ENCODE data around the gene VPS50. TPM values are rescaled to one million over a fixed set of nuclear protein-coding genes. Genes with fewer than 3 reads are reported as not detected.

Gene VPS50, protein sequence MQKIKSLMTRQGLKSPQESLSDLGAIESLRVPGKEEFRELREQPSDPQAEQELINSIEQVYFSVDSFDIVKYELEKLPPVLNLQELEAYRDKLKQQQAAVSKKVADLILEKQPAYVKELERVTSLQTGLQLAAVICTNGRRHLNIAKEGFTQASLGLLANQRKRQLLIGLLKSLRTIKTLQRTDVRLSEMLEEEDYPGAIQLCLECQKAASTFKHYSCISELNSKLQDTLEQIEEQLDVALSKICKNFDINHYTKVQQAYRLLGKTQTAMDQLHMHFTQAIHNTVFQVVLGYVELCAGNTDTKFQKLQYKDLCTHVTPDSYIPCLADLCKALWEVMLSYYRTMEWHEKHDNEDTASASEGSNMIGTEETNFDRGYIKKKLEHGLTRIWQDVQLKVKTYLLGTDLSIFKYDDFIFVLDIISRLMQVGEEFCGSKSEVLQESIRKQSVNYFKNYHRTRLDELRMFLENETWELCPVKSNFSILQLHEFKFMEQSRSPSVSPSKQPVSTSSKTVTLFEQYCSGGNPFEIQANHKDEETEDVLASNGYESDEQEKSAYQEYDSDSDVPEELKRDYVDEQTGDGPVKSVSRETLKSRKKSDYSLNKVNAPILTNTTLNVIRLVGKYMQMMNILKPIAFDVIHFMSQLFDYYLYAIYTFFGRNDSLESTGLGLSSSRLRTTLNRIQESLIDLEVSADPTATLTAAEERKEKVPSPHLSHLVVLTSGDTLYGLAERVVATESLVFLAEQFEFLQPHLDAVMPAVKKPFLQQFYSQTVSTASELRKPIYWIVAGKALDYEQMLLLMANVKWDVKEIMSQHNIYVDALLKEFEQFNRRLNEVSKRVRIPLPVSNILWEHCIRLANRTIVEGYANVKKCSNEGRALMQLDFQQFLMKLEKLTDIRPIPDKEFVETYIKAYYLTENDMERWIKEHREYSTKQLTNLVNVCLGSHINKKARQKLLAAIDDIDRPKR
- total RNA-seq, result 11.6 TPM

DNA sequence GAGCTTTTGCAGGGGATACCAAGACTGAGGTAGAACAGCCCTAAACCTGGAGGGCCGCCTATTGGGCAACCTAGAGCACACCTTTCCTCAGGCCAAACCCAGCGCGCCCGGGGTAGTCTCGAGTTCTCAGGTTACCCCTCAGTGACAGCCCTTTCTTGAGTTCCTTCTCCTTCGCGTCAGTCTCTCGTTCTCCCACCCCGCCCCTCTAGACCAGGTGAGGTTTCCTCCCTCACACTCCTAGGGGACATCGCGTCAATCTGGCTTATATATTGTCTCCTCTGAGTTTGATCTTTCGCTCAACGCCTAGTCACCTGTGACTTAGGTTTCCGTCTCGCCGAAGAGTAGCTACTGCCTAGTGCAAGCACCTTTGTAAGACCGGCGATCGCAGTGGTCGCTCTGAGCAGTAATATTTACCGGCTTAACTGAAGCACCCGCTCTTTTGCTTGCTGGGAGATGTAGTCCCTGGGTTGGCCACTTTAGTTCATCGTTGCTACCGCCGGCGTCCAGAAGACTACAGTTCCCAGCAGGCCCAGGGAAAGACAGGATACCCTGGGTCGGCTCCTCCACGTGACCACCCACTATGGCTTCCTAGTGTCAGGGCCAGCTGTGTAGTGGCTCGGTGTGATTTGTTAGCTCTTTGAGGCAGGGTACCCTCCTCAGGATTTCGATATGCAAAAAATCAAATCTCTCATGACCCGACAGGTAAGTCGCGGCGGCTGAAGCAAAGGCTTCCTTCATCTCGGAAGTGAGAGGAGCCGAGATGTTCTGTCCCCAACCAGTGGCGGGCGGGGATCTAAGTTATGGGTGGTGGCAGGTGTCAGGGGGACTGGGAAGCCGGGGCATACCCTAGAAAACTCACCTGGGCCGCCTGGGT, at the start of gene VPS50:
VPS50 (plus strand) TSS at position 568 of the 874 bp plus-strand sequence; CDS start at position 670, 102 bp downstream.
- DNase-seq (ENCODE audit: low spot score) (peak; percentile 97), ATAC-seq (peak; percentile 99)

DNA sequence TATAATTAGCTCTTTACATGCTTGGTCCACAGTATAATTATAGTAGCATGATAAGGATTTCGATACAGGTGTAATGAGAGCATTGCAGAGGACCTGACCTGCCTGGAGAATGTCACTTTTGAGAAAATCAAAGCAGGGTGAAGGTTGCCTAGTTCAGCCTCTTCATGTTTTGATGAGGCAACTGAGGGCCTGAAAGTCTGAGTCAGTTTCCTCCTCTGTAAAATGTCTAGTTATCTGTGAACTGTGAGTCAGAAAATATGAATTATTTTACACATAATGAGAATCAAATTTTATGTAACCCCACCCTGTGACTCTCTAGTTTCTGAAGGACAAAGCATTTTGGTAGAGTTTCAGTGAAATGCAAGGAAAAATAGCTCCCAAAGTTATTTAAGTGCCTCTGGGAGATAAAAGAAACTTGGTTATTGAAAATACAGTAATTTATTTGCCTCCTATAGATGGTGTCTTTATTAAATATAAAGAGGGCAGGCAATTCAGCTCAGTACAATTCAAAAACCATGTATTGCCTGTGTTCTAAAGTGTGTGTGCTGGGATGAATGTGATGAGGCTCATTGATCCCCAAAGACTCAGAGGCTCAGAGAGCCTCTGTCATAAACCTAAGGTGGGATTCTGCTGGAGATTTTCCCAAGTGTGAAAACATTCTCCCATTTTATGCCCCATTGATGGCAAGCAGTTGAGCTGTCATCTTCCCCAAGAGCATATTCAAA, 46.7 kb upstream of the VPS50 start:
- ATAC-seq, result no peak

DNA sequence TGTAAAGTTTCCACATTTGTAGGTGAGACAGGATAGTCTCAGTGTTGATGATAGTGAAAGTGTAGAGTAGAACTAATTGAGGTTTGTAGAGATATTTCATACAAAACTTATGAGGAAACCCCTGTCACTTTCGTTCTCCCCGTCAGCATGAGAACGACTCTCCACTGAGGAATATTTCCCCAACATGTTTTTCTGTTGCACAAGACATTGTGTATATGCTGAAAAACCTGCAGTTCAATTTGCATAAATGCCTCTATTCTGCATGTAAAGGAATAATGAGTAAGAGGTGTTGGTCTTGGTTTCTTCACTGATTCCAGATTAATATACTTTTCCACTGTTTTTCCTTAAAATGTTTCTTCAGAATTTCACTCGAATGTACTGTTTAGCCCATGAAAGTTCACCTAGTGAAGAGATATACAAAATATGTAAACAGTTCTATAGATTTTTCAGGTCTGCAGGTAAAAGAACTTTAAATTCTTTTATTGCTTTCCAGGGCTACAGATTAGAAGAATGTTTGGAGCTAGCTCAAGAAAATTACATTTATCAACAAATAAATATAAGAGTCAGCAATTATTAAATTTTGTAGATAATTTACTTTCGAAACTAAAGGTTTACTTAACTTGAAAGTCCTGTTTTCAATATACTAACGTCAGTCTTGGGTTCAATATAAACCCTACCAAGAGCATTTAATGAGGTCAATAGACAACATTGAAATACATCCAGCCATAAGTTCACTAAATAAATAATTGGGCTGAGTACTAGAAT, 43.1 kb upstream of the VPS50 start:
- ATAC-seq (no peak), DNase-seq (ENCODE audit: low spot score) (no peak)

More for the DNA sequence above, 46.7 kb upstream of the VPS50 start:
- DNase-seq (ENCODE audit: low spot score), result no peak

DNA sequence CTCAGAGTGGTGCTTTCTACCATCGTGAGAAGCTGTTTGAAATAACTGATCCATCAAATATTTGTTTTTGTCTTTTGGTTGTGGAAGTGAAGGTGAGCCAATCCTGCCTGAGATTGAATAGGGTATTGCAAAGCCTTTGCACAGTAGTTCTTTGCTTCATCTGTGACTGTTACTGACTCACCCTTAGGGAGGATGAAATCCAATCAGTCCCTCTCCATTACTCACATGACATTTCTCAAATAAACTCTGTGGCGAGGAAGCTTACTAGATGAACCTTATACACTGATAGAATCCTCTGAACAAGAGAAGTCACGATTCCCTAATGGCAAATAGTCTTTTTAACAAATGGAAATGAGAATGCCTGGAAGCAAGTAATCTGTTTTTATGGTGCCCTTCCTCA, 37.8 kb upstream of the VPS50 start:
- DNase-seq (ENCODE audit: low spot score) (no peak), ATAC-seq (no peak)

DNA sequence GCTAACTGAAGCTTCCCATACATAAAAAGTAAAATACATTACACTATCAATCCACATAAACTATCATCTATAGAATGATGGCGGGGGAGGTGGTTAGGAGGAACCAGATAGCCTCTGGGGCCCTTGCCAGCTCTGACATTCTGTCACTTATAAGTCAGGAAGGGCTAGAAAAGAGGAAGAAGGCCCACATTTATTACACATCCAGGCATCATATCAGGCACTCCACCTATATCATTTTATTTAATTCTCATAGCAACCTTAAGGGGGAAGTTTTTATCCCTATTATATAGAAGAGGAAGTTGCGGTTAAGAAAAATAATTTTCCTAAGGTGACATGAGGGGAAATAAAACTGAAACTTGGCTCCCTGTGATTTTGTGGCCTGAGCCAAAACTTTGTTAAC, 35.8 kb upstream of the VPS50 start:
- ATAC-seq (no peak), DNase-seq (ENCODE audit: low spot score) (no peak)

DNA sequence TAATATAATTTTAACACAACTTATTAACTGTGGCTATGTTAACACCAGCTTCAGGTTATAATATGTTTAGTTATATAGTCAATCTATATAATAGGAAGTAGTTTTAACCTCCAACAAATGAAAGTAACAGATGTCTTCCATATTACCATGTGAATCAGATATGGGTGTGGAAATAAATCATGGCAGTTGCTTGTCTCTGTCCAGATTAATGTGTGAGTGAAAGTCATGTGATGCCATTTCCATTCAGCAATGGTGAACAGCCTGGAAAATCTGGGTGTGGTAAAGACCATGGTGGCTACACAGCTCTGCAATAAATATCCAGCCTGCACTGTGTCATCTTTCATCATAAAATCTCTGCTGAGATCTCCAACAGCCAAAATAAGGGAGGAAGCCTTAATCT, 33.7 kb upstream of the VPS50 start:
- ATAC-seq, result no peak

DNA sequence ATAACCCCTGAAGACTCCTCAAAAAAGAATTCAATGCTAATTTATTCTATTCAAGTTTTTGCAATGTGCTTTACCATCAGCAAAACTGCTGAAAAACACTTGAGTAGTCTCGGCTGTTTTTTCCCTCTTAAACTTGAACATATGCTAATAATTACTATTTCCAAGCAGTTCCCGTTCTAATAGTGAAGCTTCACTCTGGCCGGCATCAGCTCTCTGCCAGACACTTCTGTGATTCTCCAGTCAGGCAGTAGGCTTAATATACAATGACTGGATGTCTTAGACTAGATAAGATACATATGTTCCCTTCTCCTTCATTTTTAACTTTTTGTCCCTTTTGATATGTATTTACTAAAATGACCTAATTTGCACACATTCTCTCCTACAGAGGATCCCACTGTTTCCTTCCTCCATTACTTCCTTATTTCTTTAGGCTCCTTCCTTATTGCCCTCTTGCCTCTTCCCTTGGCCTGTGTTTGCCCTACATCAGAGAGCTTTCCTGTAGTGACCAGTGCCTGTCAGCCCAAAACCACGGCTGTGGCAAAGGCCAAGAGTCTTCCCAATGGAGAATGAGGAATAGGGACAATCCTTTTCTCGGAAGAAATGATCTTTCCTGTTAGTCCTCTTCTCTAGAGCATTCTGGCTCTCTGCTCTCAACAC, 29.4 kb upstream of the VPS50 start:
- ATAC-seq, result no peak
- no peak for DNase-seq (ENCODE audit: low spot score)

More for the DNA sequence above, 33.7 kb upstream of the VPS50 start:
- DNase-seq (ENCODE audit: low spot score), result no peak

DNA sequence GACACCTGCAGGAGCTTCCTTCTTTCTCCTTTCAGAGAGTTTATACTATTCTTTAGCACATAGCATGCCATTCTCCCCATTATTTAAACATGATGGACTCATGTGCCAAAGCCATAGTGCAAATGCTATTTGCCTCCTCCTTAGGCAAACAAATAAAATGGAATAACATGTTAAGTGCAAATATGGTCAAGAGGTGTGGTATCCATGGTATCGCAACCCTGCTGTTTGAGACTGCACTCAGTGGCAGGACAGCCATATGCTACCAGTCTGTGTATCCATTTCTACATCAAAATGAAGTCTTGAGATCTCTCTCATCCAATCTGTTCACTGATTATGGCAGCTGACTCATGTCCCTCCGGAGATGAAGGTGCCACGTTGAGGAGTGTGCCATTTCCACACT, 28.7 kb upstream of the VPS50 start:
- ATAC-seq (no peak), DNase-seq (ENCODE audit: low spot score) (no peak)

DNA sequence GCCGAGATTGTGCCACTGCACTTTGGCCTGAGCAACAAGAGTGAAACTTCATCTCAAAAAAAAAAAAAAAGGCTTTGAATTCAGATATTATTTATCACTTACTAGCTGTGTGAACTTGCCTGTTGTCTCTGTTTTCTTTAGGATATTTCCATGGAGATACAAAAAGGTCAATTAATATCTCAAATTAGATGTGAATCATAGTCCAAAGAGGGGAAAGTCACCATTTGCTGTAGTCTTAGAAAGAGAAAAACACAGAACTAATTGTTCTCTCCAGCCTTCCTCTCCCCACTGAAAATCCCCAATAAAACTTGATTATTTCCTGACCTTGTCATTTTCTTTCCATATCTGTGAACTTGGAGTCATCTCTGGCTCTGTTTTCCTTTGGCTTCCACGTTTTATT, 27.1 kb upstream of the VPS50 start:
- ATAC-seq, result no peak
- no peak for DNase-seq (ENCODE audit: low spot score)

DNA sequence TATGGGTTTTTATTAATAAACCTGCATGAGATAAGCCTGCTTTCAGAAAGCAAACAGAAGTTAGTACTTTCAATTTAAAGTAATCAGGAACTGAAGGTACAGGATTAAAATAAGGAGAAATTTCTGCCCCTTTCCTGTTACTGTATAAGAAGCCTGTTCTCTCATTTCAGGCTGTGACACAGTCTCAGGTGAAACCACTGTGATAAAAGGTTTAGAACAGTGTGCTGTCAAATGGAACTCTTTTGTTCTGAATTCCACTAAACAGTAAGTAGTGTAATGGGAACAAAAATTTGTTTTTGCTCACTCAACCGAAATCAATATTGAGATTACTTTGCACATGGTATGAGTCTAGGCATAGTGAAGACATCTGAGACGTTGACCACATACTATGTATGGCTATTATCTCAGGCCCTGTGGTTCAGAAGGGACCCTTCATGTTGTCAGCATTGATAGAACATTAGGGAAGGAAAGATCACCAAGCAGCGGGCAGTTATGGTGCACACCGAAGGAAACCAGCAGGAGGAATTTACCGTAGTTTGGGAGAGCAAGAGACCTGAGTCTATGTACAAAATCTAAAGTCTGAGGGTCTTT, 20.8 kb upstream of the VPS50 start:
- no peak for DNase-seq (ENCODE audit: low spot score)
- no peak for ATAC-seq

DNA sequence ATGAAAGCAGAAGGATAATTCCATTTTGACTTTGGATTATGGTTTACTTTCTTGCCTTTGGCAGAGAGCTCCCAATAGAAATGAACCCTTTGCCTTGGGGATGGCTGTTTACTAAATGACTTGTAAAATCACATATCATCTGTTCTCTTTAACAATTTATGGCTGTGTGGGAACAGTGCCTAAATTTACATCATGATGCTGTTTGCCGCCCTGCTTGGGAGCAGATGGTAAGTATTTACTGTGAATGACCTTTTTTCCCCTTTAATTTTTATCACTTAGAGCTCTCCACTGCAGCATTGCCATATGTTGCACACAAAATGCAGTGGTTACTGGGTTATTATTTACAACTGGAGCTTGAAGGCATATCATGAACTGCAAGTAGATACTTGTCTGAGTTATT, 19.3 kb upstream of the VPS50 start:
- no peak for DNase-seq (ENCODE audit: low spot score)
- no peak for ATAC-seq

DNA sequence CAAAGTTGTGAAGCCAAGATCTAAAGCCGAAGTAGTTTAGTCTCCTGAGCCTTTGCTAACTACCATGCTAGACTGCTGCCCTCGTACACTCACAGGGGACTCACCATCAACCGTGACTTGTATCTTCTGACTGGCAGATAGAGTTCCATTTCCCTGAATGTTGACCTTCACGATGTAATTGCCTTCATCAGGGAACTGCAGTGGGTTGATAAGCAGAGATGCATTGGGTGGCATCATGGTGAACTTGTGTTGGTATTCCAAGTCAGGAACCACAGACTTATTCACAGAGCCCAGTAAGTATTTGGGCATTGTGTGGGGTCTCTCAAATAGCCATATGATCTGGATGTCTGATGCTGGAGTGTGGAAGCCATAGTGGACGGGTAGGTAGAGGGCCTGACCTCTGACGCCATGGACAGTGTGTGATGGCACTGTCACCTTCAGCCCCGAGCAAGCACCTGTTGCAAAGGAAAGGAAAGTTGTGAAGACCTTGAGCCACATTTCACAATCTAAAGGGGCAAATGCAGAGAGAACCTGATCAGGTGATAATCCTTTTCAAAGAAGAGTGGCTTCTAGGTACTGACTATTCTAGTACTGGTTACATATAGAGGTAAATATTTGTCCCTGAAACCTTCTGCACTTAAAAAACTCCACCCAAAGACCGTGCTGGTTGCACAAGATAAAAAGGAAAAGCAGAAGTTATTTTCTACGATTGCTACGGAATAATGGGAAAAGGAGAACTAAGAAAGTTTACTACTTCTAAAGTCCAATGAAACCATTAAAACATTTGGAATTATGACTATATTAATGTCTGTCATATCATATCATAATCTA, 13.0 kb upstream of the VPS50 start:
- no peak for DNase-seq (ENCODE audit: low spot score)
- ATAC-seq, result no peak

DNA sequence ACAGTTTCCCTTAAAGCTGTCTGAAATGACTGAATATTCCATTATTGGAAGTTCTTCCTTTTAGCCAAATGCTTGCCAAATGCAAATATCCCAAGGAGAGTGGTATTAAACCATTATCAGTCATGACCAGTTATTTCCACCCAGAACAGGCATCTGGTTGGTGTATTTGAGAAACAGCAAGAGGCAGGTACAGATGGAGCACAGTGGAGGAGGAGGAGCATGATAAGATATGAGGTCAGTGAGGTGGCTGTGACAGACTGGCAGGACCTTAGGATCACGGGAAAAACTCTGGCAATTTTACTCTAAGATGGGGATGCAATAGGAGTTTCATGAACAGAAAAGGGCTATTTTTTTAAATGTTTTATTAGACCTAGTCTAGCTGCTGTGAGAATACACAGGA, 12.3 kb upstream of the VPS50 start:
- ATAC-seq (no peak), DNase-seq (ENCODE audit: low spot score) (no peak)

DNA sequence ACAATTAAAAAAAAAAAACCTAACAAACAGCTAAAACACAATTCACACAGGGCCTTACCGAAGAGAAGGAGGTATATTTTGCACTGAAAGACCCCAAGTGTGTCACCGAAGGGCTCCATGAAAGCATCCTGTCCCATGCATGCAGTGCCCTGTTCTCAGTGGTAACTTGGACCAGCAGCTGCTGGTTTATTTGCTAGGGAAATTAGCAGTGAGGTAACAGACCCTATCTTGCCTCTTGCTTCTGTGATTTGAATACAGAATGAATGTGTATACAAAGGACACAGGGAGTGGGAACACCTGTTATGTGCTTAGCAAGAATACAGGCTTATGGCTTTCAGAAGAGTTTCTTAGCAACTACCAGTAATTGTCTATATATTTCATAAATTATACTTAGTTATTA, 5.9 kb upstream of the VPS50 start, which contains the start of gene HEPACAM2:
HEPACAM2 (minus strand) TSS at position 160 of the 400 bp plus-strand sequence.
- ATAC-seq (no peak), DNase-seq (ENCODE audit: low spot score) (no peak)

DNA sequence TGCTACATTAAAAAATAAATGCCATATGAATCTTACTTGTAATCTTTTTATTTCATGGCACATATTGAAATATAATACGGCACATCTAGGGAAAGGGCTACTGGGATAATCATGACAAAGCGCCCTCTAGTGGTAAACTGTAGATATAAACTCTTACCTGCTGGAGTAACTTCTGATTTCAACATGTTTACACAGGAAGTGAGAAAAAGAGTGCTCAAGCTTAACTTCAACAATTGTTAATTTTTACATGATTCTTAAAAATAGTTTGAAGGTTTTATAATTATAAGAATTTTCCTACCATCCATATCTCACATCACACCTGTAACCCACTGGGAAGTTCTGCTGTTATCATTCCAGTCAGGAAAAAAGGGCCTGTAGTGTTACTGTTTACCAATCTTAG, 3.9 kb upstream of the VPS50 start:
- ATAC-seq, result peak; percentile 61

DNA sequence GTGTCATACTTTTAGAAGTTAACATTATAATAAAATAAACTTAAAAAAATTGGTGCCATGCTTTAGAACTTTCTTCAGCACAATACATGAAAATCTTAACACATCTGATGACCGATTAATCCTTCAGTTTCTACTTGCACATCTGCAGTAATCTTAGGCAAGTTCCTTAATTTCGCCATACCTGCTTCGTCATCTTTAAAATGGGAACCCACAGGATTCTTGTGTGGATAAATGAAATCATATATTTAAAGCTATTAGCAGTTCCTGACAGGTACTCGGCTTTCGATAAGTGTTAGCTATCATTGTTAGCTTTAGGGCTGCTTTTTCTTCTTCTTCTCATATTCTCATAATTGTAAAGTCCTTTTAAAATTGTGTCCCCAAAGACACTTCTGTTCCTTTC, 907 bp upstream of the VPS50 start:
- ATAC-seq (no peak), DNase-seq (ENCODE audit: low spot score) (no peak)

More for the DNA sequence above, 3.9 kb upstream of the VPS50 start:
- no peak for DNase-seq (ENCODE audit: low spot score)

DNA sequence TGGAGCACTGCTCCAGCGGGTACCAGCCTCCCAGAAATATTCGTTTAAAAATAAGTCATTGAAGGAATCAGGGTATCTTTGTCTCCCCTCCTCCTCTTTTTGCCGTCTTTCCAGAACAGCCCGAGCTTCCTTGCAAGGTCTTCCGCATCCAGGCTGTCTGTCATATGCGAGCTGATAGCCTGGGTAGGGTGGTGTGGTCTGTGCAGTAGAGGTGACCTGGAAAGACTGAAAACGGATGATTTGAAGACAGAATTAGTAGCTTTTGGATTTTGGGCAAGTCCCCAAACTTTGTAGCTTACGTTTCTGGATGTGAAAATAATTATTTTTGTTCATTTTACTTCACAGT, 480 bp downstream of the VPS50 start:
- DNase-seq (ENCODE audit: low spot score) (no peak), ATAC-seq (peak; percentile 7)

DNA sequence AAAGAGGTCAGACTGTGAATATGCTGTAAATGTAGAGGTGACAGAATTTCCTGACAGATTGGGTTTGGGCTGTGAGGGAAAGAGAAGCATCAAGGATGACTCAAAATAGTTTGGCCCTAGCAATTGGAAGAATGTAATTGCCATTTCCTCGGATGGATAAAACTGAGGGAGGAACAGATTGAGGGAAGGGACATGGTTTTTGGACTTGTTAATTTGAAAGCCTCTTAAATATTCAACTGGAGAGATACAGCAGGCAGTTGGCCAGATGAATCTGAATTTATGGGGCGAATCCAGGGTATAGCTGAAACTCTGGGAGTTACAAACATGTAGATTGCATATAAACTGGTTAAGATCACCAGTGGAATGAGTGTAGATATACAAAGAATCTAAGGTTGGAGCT, 3.4 kb downstream of the VPS50 start:
- ATAC-seq (no peak), DNase-seq (ENCODE audit: low spot score) (no peak)
